Progenitor cell of endocrine pancreas (in vitro differentiated cells): Measurements from ENCODE around the gene EML4. TPM values are rescaled to one million over a fixed set of nuclear protein-coding genes. Genes with fewer than 3 reads are reported as not detected.

Source experiments
- DNase-seq: peaks from one replicate; pipeline ENCODE4 v3.0.0; 2021; ENCODE audit warnings: low spot score; ENCODE audit not compliant: unreplicated experiment
- H3K27ac Mint-ChIP-seq: 2 replicates; pipeline ENCODE4 v1.8.0; 2021; ENCODE audit warnings: mild to moderate bottlenecking, moderate library complexity, mixed read lengths
- H3K27me3 Mint-ChIP-seq: 2 replicates; pipeline ENCODE4 v1.8.0; 2021; ENCODE audit warnings: mixed read lengths
- H3K36me3 Mint-ChIP-seq: 2 replicates; pipeline ENCODE4 v1.8.0; 2022; ENCODE audit warnings: mixed read lengths; ENCODE audit not compliant: insufficient read depth
- H3K4me1 Mint-ChIP-seq: 2 replicates; pipeline ENCODE4 v1.8.0; 2021; ENCODE audit warnings: low read depth, mixed read lengths
- H3K4me3 Mint-ChIP-seq: 2 replicates; pipeline ENCODE4 v1.8.0; 2021; ENCODE audit warnings: low read depth, mild to moderate bottlenecking, moderate library complexity, mixed read lengths
- H3K9me3 Mint-ChIP-seq: 2 replicates; pipeline ENCODE4 v1.8.0; 2021; ENCODE audit warnings: low read depth, mixed read lengths
- CTCF ChIP-seq: fragments of 200-600 bp; sonication (generic); IDR thresholded peaks from one replicate; pipeline ENCODE4 v1.5.0; 2021; ENCODE audit warnings: antibody characterized with exemption, mild to moderate bottlenecking; ENCODE audit not compliant: unreplicated experiment
- total RNA-seq: library from RNA; stranded (reverse); gene quantifications from 2 replicates; pipeline ENCODE4 v1.2.1, GENCODE V29; 2021

Gene EML4
- total RNA-seq, 1 donor from 2014 or later, result 75.7 TPM

DNA sequence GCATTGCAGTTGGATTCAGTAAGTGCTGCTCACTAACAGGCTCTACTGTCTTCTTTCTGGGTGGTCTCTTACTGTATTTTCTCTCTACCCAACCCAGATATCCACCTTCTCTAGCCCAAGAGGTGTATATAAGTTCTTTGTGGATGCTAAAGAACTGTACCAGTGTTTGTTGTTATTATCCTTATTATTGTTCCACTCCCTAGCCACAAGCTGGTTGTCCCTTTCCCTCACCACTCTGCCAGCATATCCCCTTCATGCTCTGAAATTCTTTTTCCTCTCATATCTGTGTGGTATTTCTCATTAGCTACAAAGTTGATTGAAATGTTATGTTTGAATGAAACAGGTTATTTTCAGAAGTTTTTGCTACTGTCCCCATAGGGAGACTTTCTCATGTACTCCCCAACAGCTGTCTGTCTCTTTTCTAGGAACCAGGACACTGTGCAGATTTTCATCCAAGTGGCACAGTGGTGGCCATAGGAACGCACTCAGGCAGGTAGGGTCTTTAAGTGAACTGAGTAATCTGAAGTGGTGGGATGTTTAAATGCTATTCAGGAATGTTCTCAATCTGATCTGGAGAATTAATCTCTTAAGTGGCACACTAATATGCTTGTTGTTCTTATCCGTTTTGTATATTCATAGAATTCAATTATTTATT is 135.0 kb downstream of the EML4 start:
- H3K27ac Mint-ChIP-seq, result peak overlapping the region; percentile 4

GRCh38 chr2:42307180-42307579 is 138.0 kb downstream of the EML4 start:
- peaks cover 12% of the 10 kb centered on the region for H3K36me3 Mint-ChIP-seq
- no peak for TF ChIP-seq CTCF
- no peak overlapping the region for H3K4me3 Mint-ChIP-seq
- no peak for DNase-seq
- H3K4me1 Mint-ChIP-seq, result peaks cover 2% of the 10 kb centered on the region
- H3K27me3 Mint-ChIP-seq, result no peaks in the 10 kb centered on the region
- H3K9me3 Mint-ChIP-seq, result no peaks in the 10 kb centered on the region
- H3K27ac Mint-ChIP-seq, result no peak overlapping the region

More for the DNA sequence above, 135.0 kb downstream of the EML4 start:
- Mint-ChIP-seq H3K9me3 (no peaks in the 10 kb centered on the region), H3K4me3 (no peak overlapping the region), H3K27me3 (no peaks in the 10 kb centered on the region), H3K4me1 (peaks cover 2% of the 10 kb centered on the region), H3K36me3 (peaks cover 11% of the 10 kb centered on the region)
- DNase-seq, result no peak
- TF ChIP-seq CTCF, result no peak

DNA sequence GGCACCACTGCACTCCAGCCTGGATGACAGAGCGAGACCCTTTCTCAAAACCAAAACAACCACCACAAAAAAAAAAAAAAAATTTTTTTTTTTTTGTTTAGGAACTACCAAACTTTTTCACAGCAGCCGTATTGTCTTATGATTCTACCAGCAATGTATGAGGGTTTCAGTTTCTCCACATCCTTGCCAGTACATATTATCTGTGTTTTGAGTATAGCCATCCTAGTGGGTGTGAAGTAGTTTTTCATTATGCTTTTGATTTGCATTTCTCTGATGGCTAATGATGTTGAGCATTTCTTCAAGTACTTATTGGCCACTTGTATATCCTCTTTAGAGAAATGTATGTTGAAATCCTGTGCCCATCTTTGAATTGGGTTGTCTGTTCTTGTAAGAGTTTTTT is 140.2 kb downstream of the EML4 start:
- H3K4me3 Mint-ChIP-seq, result no peak overlapping the region
- no peaks in the 10 kb centered on the region for H3K27me3 Mint-ChIP-seq
- no peaks in the 10 kb centered on the region for H3K4me1 Mint-ChIP-seq
- H3K27ac Mint-ChIP-seq, result no peak overlapping the region
- H3K9me3 Mint-ChIP-seq, result no peaks in the 10 kb centered on the region
- DNase-seq, result no peak
- H3K36me3 Mint-ChIP-seq, result peaks cover 6% of the 10 kb centered on the region
- TF ChIP-seq CTCF, result no peak

- H3K4me1 Mint-ChIP-seq, result no peaks in the 10 kb centered on the region
- no peak for TF ChIP-seq CTCF
- H3K27me3 Mint-ChIP-seq, result no peaks in the 10 kb centered on the region
- DNase-seq, result no peak
- H3K36me3 Mint-ChIP-seq, result peaks cover 9% of the 10 kb centered on the region
- no peak overlapping the region for H3K4me3 Mint-ChIP-seq
- H3K9me3 Mint-ChIP-seq, result no peaks in the 10 kb centered on the region
- no peak overlapping the region for H3K27ac Mint-ChIP-seq
Measured at GRCh38 chr2:42310007-42310515, 140.9 kb downstream of the EML4 start.

DNA sequence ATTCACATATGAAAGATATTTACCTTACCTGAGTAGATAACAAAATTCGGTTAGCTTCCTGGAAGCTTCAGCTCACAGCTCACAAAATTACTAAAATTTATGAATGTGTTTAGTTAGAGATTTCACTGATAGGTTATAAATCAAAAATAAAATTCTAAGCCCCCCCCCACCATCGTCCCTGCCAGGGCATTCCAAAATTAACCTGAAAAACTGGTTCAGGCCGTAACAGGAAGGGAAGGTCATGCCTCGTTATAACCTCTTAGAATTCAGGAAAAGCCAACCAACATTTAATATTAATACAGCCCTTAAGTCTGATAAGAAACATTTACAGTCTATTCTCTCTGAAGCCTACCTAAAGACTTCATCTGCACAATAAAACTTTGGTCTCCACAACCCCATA is 143.0 kb downstream of the EML4 start:
- no peaks in the 10 kb centered on the region for H3K4me1 Mint-ChIP-seq
- TF ChIP-seq CTCF, result no peak
- H3K4me3 Mint-ChIP-seq, result no peak overlapping the region
- peaks cover 11% of the 10 kb centered on the region for H3K36me3 Mint-ChIP-seq
- no peaks in the 10 kb centered on the region for H3K9me3 Mint-ChIP-seq
- no peaks in the 10 kb centered on the region for H3K27me3 Mint-ChIP-seq
- H3K27ac Mint-ChIP-seq, result no peak overlapping the region
- no peak for DNase-seq
